ENCODE data around the gene ZFC3H1. TPM values are rescaled to one million over a fixed set of nuclear protein-coding genes. Genes with fewer than 3 reads are reported as not detected.

ZFC3H1 gene
- total and polyA plus RNA-seq, 9 of the 15 experiments (the other 6 are each of a cell fraction or from before 2014, with no cell fraction given): 14.8 to 80.5 (median 22.1) TPM

DNA sequence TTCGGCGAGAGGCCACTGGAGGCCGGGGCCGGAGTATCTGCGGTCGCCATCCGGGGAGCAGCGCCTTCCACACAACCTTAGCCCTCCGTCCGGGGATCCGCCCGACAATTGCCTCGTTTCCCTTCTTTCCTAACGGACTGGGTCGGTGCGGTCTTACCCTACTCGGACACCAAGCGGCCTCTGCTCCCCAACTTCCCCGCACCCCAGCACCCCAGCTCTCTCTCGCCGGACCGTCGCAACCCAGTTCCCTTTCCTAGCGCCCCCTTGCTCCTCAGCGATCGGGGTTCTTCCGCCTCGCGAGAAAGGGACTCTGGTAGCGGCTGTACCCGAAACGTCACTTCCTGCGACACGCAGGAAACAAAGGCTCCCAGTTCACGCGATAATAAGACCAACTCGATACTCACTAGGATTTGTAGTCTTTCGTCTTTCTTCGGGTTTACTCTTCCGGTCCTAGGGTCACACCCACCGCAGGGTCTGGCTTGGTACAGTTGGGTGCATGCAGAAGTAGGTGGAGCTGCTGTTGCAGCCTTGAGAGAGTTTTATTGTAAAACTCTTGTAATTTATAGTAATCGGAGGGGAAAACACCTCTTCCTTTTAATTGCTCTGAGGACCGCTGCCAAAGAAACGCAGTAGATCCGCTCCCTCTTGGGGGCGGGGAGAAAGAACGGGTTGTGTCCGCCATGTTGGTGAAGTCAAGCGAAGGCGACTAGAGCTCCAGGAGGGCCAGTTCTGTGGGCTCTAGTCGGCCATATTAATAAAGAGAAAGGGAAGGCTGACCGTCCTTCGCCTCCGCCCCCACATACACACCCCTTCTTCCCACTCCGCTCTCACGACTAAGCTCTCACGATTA lies at the start of gene ZFC3H1, which contains the start of gene THAP2 (continued):
- TF ChIP-seq, protein P1, sequence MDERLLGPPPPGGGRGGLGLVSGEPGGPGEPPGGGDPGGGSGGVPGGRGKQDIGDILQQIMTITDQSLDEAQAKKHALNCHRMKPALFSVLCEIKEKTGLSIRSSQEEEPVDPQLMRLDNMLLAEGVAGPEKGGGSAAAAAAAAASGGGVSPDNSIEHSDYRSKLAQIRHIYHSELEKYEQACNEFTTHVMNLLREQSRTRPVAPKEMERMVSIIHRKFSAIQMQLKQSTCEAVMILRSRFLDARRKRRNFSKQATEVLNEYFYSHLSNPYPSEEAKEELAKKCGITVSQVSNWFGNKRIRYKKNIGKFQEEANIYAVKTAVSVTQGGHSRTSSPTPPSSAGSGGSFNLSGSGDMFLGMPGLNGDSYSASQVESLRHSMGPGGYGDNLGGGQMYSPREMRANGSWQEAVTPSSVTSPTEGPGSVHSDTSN (CRISPR knock-in tag; IDR thresholded peaks at IDR 0.05; ENCODE audit: low read depth): no peak
- TF ChIP-seq, protein P1 (tag; conservative IDR thresholded peaks at IDR 0.05; ENCODE audit: low read depth): no peak
- TF ChIP-seq, protein P2, sequence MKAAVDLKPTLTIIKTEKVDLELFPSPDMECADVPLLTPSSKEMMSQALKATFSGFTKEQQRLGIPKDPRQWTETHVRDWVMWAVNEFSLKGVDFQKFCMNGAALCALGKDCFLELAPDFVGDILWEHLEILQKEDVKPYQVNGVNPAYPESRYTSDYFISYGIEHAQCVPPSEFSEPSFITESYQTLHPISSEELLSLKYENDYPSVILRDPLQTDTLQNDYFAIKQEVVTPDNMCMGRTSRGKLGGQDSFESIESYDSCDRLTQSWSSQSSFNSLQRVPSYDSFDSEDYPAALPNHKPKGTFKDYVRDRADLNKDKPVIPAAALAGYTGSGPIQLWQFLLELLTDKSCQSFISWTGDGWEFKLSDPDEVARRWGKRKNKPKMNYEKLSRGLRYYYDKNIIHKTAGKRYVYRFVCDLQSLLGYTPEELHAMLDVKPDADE (conservative IDR thresholded peaks at IDR 0.05; ENCODE audit: control insufficient read depth, low read depth, low read length): peak; percentile 71; the same call in 1 of the 2 replicates
- TF ChIP-seq, protein P3, sequence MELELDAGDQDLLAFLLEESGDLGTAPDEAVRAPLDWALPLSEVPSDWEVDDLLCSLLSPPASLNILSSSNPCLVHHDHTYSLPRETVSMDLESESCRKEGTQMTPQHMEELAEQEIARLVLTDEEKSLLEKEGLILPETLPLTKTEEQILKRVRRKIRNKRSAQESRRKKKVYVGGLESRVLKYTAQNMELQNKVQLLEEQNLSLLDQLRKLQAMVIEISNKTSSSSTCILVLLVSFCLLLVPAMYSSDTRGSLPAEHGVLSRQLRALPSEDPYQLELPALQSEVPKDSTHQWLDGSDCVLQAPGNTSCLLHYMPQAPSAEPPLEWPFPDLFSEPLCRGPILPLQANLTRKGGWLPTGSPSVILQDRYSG (tag; conservative IDR thresholded peaks at IDR 0.05; ENCODE audit: low read depth): peak; percentile 70; the same call in 1 of the 2 replicates
- TF ChIP-seq CBX3 (IDR thresholded peaks at IDR 0.05; ENCODE audit: borderline replicate concordance in 1 of 2, low read length in 2 of 2) (no peak), HNRNPH1 (optimal IDR thresholded peaks at IDR 0.05; ENCODE audit: low read depth, low read length) (no peak), ZNF12 (CRISPR knock-in tag; IDR thresholded peaks at IDR 0.05) (no peak)
- TF ChIP-seq, protein P4, sequence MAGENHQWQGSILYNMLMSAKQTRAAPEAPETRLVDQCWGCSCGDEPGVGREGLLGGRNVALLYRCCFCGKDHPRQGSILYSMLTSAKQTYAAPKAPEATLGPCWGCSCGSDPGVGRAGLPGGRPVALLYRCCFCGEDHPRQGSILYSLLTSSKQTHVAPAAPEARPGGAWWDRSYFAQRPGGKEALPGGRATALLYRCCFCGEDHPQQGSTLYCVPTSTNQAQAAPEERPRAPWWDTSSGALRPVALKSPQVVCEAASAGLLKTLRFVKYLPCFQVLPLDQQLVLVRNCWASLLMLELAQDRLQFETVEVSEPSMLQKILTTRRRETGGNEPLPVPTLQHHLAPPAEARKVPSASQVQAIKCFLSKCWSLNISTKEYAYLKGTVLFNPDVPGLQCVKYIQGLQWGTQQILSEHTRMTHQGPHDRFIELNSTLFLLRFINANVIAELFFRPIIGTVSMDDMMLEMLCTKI (IDR thresholded peaks at IDR 0.05; ENCODE audit: partially characterized antibody): no peak
- TF ChIP-seq, protein P5, sequence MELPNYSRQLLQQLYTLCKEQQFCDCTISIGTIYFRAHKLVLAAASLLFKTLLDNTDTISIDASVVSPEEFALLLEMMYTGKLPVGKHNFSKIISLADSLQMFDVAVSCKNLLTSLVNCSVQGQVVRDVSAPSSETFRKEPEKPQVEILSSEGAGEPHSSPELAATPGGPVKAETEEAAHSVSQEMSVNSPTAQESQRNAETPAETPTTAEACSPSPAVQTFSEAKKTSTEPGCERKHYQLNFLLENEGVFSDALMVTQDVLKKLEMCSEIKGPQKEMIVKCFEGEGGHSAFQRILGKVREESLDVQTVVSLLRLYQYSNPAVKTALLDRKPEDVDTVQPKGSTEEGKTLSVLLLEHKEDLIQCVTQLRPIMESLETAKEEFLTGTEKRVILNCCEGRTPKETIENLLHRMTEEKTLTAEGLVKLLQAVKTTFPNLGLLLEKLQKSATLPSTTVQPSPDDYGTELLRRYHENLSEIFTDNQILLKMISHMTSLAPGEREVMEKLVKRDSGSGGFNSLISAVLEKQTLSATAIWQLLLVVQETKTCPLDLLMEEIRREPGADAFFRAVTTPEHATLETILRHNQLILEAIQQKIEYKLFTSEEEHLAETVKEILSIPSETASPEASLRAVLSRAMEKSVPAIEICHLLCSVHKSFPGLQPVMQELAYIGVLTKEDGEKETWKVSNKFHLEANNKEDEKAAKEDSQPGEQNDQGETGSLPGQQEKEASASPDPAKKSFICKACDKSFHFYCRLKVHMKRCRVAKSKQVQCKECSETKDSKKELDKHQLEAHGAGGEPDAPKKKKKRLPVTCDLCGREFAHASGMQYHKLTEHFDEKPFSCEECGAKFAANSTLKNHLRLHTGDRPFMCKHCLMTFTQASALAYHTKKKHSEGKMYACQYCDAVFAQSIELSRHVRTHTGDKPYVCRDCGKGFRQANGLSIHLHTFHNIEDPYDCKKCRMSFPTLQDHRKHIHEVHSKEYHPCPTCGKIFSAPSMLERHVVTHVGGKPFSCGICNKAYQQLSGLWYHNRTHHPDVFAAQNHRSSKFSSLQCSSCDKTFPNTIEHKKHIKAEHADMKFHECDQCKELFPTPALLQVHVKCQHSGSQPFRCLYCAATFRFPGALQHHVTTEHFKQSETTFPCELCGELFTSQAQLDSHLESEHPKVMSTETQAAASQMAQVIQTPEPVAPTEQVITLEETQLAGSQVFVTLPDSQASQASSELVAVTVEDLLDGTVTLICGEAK (IDR thresholded peaks at IDR 0.05): peak; percentile 98
- TF ChIP-seq, protein P5 (CRISPR knock-in tag; IDR thresholded peaks at IDR 0.05): no peak

Data from K562 (cell line).